Ishikawa (cell line): Measurements from ENCODE around the gene LRRC26.

Experiments used
- YY1 ChIP-seq: IDR thresholded peaks from 2 replicates; pipeline ENCODE4 v1.6.1; 2012; ENCODE audit warnings: low read depth
- ZBTB7A ChIP-seq: IDR thresholded peaks from 2 replicates; pipeline ENCODE4 v1.6.1; 2012; ENCODE audit warnings: low read depth
- TF ChIP-seq, protein P1 (sequence below): IDR thresholded peaks from 2 replicates; pipeline ENCODE4 v1.6.1; 2012; ENCODE audit warnings: low read depth, mild to moderate bottlenecking
- TF ChIP-seq, protein P2 (sequence below): IDR thresholded peaks from 2 replicates; pipeline ENCODE4 v1.6.1; 2012

DNA sequence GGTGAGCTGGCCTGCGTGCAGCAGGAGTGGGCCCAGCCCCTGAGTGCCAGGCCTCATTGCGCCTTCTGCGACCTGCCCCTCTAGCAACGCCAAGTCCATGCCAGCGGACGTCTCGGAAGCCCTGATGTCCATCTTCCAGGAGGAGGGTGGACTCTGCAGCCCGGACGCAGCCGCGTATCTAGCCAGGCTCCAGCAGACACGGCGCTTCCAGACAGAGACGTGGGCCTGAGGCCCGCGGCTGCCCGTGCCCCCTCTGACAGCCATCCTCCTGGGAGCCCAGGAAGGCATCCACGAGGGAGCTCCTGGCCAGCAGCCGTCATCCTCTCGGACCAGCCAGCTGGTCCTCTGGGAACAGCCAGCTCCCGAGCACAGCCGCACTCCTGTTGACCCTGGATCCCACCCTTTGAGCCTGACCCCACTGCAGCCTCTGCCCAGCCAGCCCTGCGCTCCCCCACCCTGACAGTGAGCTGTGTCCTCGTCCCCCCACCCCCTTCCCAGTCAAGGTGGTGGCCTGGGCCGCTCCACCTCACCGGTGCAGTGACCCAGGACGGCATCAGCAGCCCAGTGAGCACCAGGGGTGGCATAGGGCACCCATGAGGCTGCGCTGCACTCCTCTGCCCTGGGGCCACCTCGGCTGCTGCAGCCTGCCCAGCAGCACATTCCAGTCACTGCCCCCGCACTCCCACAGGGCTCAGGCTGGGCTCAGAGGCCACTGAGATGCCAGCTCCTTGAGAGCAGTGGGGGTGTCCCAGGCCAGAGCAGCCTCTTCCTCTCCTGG is 46.5 kb upstream of the LRRC26 start:
- TF ChIP-seq ZBTB7A (no peak), YY1 (no peak)
- TF ChIP-seq, protein P1, sequence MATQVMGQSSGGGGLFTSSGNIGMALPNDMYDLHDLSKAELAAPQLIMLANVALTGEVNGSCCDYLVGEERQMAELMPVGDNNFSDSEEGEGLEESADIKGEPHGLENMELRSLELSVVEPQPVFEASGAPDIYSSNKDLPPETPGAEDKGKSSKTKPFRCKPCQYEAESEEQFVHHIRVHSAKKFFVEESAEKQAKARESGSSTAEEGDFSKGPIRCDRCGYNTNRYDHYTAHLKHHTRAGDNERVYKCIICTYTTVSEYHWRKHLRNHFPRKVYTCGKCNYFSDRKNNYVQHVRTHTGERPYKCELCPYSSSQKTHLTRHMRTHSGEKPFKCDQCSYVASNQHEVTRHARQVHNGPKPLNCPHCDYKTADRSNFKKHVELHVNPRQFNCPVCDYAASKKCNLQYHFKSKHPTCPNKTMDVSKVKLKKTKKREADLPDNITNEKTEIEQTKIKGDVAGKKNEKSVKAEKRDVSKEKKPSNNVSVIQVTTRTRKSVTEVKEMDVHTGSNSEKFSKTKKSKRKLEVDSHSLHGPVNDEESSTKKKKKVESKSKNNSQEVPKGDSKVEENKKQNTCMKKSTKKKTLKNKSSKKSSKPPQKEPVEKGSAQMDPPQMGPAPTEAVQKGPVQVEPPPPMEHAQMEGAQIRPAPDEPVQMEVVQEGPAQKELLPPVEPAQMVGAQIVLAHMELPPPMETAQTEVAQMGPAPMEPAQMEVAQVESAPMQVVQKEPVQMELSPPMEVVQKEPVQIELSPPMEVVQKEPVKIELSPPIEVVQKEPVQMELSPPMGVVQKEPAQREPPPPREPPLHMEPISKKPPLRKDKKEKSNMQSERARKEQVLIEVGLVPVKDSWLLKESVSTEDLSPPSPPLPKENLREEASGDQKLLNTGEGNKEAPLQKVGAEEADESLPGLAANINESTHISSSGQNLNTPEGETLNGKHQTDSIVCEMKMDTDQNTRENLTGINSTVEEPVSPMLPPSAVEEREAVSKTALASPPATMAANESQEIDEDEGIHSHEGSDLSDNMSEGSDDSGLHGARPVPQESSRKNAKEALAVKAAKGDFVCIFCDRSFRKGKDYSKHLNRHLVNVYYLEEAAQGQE: no peak
- TF ChIP-seq, protein P2, sequence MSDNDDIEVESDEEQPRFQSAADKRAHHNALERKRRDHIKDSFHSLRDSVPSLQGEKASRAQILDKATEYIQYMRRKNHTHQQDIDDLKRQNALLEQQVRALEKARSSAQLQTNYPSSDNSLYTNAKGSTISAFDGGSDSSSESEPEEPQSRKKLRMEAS: no peak
